CD4-positive, alpha-beta T cell treated with Interleukin-12 subunit alpha and Interleukin-12 subunit beta, for 1 hour (primary cell): Measurements from ENCODE around the gene CAMK1D.
"Not testable (repeated sequence)": the region's sequence is repeated elsewhere in the genome, so short reads cannot be mapped to it uniquely, and the experiment has no call there.

Experiments used
- DNase-seq: peaks from one replicate; pipeline ENCODE4 v3.0.0-alpha.2; 2020

CAMK1D gene

GRCh38 chr10:12348870-12349628 is at the start of gene CAMK1D:
Gene CAMK1D, plus strand, starts transcription at chr10:12349547.
- DNase-seq = peak; percentile 94

- not testable (repeated sequence) for DNase-seq
Observed at GRCh38 chr10:12301036-12301435, 48.3 kb upstream of the CAMK1D start.

- DNase-seq = no peak
Observed at GRCh38 chr10:12308057-12308456, 41.3 kb upstream of the CAMK1D start.

- DNase-seq = no peak
Observed at GRCh38 chr10:12308736-12309375, 40.5 kb upstream of the CAMK1D start.

GRCh38 chr10:12309783-12310182 is 39.6 kb upstream of the CAMK1D start:
- not testable (repeated sequence) for DNase-seq

GRCh38 chr10:12314836-12315235 is 34.5 kb upstream of the CAMK1D start:
- DNase-seq = no peak

- no peak for DNase-seq
Observed at GRCh38 chr10:12319076-12319475, 30.3 kb upstream of the CAMK1D start.

- no peak for DNase-seq
Observed at GRCh38 chr10:12320892-12321291, 28.5 kb upstream of the CAMK1D start.

- DNase-seq = no peak
Observed at GRCh38 chr10:12321641-12322040, 27.7 kb upstream of the CAMK1D start.

GRCh38 chr10:12322583-12323131 is 26.7 kb upstream of the CAMK1D start:
- no peak for DNase-seq

GRCh38 chr10:12324530-12324929 is 24.8 kb upstream of the CAMK1D start:
- no peak for DNase-seq

GRCh38 chr10:12327074-12327473 is 22.3 kb upstream of the CAMK1D start:
- no peak for DNase-seq

GRCh38 chr10:12327476-12327875 is 21.9 kb upstream of the CAMK1D start:
- DNase-seq = no peak

GRCh38 chr10:12328312-12328711 is 21.0 kb upstream of the CAMK1D start:
- not testable (repeated sequence) for DNase-seq

- DNase-seq = no peak
Observed at GRCh38 chr10:12332572-12333379, 16.6 kb upstream of the CAMK1D start.

GRCh38 chr10:12333380-12334185 is 15.8 kb upstream of the CAMK1D start:
- peak; percentile 40 for DNase-seq

GRCh38 chr10:12334186-12334530 is 15.2 kb upstream of the CAMK1D start:
- no peak for DNase-seq

- not testable (repeated sequence) for DNase-seq
Observed at GRCh38 chr10:12335169-12335568, 14.2 kb upstream of the CAMK1D start.

- no peak for DNase-seq
Observed at GRCh38 chr10:12337453-12338372, 11.6 kb upstream of the CAMK1D start.

GRCh38 chr10:12338981-12339380 is 10.4 kb upstream of the CAMK1D start:
- no peak for DNase-seq

- DNase-seq = no peak
Observed at GRCh38 chr10:12340371-12340770, 9.0 kb upstream of the CAMK1D start.
